Astrocyte of the hippocampus (primary cell): Measurements from ENCODE around the gene EGFL6.

Experiments
- DNase-seq: peaks from one replicate; pipeline ENCODE4 v3.0.0; 2011; ENCODE audit warnings: low read depth, low spot score

Gene EGFL6, protein sequence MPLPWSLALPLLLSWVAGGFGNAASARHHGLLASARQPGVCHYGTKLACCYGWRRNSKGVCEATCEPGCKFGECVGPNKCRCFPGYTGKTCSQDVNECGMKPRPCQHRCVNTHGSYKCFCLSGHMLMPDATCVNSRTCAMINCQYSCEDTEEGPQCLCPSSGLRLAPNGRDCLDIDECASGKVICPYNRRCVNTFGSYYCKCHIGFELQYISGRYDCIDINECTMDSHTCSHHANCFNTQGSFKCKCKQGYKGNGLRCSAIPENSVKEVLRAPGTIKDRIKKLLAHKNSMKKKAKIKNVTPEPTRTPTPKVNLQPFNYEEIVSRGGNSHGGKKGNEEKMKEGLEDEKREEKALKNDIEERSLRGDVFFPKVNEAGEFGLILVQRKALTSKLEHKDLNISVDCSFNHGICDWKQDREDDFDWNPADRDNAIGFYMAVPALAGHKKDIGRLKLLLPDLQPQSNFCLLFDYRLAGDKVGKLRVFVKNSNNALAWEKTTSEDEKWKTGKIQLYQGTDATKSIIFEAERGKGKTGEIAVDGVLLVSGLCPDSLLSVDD

DNA sequence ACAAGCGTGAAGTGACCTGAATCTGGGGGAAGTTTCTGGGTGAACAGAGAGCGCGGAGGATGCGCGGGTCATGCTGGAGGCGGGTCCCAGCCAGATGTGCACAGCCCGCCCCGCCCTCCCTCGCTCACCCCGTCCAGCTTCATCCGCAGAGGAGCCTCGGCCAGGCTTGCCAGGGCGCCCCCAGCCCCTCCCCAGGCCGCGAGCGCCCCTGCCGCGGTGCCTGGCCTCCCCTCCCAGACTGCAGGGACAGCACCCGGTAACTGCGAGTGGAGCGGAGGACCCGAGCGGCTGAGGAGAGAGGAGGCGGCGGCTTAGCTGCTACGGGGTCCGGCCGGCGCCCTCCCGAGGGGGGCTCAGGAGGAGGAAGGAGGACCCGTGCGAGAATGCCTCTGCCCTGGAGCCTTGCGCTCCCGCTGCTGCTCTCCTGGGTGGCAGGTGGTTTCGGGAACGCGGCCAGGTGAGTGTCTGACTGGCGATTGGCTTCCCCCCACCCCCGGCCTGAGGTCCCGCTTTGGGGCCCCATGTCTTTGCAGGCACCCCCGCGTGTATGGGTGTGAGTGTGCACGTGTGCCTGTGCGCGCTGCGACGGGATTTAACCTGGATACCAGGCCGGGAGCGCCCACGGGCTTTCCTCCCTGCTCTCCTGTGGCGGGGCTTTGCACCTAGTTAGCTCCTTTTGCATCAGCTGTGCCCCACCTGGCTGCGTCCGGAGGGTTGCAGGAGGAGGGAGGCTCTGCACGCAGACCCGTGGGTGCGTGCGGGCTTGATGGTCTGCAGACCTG, at the start of gene EGFL6:
Gene EGFL6, plus strand, starts transcription at position 123 of the 782 bp plus-strand sequence. Its CDS starts 261 bp downstream, at position 384.
- peak; percentile 3 for DNase-seq

DNA sequence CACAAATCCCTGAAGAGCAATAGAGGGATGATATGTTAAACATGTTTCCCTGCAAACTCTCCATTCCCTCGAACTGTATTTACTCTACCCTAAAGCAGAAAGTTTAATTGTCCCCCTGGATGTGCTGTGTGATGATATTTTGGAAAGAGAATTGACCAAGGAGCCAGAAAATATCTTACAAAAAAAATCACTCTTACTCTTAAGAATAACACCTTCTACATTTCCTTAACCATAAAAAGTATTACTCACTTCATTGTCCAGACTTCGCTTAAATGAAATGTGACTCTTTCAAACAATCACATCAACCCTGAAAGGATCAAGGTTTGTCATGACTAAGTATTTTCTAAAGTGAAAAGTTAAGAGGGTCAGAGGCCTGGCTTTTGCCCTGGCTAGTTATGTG, 49.0 kb upstream of the EGFL6 start:
- DNase-seq, result no peak

DNA sequence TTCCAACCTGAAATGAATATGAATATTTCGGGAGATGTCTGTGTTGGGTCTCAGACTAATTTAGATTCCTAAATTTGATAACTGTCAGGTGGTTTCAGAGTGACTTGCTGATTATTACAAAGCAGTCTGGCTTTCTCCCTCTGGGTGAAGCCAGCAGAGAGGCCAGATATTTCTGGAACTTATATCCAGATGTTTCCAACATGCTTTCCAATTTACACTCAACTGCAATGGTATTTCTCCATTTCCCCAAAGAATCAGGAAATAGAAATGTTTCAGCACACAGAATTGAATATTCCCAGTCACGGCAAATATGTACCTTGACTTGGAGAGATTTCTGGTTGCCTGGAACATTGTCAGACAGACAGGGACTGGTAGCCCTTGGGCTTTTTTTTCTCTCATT, 48.5 kb upstream of the EGFL6 start:
- DNase-seq, result no peak

DNA sequence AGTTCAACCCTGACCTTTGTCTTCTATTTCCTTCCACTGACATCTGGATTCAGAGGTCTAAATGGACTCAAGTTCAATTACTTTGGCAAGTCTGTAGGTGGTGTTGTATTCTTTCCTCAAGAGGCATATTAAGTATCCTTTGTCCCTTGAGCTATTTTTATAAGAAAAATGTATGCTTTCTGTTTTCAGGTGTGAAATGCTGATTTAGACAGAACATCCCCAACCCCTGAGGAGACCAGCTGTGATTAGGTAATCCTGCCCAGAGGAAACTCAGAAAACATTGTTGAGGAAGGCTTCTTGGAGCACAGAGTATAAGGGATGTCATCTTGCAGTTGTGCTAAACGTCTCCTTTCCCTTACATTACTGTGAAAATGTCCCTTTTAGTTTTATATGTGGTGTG, 46.6 kb upstream of the EGFL6 start:
- no peak for DNase-seq

DNA sequence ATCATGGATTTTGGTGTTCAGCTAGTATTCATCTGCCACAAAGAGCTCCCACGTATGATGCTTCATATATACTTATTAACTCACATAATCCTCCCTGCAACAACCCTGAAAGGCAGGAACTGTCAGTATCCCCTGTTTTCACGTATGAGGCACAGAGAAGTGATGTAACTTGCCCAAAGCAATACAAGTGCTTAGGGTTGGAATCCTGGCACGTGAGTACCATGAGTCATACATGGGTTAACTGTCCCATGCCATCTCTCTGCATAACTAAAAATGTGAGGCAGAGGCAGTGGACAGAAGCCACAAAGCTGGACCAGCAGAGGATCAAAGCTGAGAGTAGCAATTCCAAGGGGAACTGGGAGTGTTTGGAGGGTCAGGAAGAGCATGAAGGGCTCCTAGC, 35.7 kb upstream of the EGFL6 start:
- DNase-seq, result peak; percentile 47

DNA sequence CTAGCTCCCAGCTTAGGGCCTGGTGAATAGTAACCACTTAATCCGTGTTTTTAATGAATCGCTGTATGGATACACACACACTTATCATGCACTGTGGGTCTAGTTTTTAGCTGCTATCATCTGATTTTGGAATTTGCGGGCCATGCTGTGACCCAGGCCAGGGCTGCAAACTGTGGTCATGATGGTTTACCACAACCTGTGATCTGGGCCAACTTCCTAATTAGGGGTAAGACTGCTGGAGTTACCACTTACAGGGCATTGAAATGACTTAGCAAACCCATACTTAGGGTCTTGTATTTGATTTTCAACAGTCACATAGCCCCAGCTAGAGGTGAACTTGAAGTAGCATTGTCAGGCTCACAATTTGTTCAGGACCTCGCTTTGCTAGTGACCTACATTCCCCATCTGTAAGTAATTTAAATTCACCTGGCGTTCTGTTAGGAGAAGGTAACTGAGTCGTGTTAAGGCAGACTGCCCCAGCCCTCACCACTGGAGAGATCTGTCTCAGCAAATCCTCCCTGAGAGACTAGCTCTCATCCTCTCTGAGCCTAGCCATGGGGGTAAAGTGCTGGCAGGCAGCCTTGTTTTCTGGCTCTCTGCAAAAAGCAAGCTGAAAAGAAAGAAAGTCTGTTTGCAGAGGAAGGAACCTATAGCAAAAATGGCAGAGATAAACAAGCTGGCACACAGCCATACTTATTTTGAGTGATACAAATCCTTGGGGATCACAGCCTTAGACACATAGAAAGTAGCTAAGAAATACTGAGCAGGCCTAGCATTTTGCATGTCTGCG, 33.8 kb upstream of the EGFL6 start:
- DNase-seq, result peak; percentile 46

DNA sequence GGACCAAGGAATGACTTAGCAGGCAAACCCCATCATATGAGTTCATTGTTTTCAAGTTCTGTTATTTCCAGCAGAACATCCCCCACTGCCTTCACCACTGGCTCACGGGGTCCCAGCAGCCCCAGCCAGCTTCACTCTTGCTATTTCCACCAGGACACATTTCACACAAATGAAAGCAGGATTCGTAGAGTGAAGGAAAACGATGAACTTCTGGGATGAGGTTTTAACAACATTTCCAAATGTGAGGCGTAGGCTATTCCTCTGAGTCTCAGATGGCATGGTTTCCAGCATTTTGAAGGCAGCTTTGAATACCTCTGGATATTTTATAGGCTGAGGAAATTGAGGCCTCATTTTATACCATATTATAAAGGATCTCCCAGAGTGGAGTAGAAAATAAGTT, 32.9 kb upstream of the EGFL6 start:
- DNase-seq, result no peak

DNA sequence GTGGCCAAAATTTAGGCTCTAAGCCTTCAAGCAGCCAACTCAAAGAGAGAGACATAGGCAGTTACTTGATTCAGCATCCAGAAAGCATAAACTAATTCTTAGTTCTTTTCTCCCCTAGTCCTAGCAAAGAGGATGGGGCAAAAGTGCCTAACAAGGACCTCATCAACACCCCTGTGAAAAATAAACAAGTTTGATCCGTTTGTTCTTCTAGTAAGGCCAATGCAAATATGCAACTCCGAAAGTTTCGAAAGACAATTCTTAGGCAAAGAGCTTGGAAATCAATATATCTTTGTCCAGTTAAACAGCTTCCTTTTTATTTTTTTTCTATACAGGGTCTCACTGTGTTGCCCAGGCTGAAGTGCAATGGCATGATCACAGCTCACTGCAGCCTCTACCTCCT, 31.0 kb upstream of the EGFL6 start:
- DNase-seq, result no peak

DNA sequence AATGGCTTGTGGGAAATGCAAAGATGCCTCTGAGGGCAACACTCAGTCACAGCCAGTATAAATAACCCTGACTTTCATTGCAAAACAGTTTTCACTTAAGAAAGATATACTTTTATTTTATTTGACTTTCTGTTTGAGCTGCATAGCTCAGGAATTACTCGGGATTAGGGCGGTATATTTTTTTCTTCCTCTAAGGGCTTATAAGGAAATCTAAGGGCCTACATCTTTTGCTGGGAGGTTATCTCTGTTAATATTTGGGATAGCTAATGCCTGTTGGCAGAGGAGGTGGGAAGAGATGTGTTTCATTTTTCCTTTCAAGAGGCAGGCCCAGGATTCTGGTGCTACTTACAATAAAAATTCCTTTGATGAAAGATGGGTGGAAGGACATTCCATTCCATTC, 28.8 kb upstream of the EGFL6 start:
- DNase-seq, result no peak

DNA sequence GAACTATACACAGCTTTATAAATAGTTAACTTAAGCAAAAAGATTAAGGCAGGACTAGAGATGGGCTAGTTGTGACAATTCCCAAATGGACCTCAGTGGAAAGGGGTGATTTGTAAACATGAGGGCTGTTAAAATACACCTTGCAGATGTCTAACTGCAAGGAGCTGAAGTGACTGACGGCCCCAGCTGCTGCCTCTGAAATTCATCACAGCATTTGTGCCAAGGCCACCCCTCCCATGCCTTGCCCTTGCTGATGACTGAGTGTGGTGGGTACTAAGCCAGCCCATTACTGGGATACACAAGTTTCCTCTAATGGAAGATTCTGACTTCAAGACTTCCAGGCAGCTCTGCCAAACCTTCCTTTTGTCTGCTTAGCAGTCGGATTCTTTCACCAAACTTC, 23.7 kb upstream of the EGFL6 start:
- DNase-seq, result no peak

DNA sequence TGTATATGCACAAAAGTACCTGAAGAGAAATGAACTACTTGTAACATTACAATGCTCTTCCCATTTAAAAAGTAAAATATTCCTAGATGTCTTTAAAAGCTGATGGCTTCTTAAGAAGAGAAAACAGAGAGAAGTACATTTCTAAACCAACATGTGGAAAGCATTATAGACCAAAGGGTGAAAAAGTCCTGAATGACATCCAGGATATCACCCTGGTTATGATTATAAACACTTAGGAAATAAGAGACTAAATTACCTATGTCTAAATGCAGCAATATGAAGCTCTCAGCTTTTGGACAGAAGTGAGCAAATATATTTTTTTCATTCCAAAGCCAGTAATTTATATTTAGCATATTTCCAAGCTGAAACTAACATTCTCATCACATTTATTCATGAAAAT, 21.7 kb upstream of the EGFL6 start:
- no peak for DNase-seq

DNA sequence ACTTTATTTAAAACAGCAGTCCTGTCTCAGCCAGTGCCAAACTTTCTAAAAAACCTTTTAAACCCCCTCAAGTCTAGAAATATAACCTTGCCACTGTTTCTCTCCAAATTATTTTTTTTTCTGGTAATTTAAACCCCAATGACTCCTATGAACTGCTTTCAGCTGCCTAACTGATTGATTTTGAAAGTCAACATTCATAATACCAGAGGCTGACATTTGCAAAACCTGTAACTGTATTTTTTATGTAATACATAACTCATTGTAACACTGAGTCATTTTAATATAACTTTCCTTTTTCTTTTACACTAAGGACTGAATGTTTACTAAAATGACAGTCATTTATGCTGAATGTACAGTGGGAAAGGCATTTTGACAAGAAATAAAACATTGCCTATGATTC, 19.1 kb upstream of the EGFL6 start:
- DNase-seq, result no peak

DNA sequence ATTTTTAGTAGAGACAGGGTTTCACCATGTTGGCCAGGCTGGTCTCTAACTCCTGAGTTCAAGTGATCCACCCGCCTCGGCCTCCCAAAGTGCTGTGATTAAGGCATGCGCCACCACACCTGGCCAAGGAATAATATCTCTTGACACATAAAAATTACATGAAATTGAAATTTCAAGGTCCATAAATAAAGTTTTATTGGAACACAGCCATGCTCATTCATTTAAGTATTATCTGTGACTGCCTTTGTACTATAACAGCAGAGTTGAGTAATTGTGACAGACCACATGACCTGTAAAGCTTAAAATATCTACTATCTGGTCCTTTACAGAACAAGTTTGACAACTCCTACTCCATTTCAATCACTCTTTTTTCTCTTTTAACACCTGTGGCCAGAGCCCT, 17.8 kb upstream of the EGFL6 start:
- no peak for DNase-seq

DNA sequence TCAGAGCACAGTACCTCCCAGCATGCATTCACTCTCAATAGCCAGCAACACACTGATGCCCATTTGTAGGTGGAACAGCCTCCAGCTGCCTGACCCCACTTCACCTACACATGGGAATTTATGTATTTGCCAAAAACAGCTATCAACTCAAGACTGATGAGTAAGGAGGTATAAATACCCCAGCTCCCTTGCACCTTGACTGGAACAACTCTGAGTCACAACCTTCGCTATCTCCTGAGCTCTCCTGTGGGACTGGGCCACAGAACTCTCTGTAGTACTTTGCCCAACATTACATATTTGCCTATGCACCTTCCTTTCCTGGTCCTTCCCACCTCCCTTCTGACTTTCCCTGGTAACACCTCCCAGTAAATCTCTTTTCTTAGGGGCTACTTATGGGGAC, 16.5 kb upstream of the EGFL6 start:
- no peak for DNase-seq

DNA sequence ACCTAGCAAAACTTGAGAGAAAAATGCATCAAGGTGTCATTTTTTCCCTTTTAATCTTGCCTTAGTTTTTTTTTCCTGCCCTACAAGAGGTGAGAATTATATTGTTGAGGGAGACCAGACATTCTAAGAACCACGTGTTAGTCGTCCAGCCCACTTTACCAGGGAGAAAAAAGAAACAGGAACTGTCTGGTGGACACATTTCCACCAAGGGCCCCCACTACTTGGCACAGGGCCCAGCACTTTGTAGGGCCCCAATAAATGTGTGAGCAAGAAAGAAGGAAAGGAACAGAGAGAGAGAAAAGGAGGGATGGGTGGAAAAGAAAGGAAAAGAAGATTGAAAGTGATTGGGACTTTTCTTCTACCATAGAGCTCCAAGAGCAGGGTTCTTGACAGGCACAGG, 3.9 kb upstream of the EGFL6 start:
- DNase-seq, result no peak

DNA sequence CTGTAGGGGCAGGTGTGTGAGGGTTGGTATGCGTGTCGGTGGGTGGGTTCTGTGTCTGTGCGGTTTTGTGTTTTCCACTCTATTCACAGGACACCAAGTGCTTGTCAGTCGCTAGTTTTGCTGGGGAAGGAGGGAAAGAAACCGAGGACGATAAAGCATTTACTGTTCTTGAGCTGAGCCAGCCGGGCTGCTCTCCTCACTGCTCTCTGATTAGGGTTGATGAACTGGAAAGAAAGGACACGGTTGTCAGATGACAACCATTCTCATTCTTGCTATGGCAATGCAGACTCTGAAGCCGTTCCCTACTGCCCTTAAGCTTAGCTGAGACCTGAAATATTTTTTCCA, 832 bp downstream of the EGFL6 start:
- DNase-seq, result no peak

DNA sequence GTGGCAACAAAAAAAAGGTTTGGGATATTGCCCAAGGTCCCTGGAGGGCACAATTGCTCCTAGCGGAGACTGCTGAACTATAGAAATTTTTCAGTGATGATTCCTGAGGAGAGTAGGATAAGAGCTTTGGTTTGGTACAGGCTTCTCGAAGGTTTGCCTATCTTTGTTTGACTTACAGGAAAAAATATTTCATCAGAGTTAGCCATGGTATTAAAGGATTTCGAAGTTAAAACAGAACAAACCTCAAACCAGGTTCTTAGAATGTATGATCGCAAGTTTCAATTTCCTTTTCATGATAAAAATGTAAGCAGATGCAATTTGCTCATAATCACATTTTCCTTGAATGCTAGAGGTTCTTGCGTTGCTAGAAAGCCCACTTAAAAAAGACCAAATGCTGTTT, 1.7 kb downstream of the EGFL6 start:
- no peak for DNase-seq

DNA sequence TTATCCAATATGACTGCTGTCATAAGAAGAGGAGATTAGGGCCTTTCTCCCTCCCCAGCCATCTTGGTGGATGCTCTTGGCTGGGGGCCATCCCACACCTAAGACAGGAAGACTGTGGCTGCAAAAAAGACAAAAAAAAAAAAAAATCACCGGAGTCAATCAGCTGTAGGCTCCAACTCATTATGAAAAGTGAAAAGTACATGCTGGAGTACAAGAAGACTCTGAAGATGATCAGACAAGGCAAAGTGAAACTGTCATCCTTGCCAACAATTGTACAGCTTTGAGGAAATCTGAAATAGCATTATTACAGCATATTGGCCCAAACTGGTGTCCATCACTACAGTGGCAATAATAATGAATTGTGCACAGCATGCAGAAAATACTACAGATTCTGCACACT, 5.2 kb downstream of the EGFL6 start:
- no peak for DNase-seq

DNA sequence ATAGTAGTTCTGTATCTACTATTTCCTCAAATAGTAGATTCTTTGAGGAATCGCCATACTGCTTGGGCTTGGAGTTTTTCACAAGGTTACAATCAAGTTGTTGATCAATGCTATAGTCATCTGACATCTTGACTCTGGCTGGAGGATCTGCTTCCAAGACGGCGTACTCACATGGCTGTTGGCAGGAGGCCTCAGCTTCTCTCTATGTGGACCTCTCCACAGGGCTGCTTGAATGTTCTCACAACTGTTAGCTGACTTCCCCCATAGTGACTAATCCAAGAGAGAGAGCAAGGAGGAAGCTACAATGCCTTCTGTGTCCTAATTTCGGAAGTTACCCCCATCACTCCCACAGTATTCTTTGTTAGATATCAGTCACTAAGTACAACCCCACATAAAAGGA, 10.3 kb downstream of the EGFL6 start:
- DNase-seq, result no peak

DNA sequence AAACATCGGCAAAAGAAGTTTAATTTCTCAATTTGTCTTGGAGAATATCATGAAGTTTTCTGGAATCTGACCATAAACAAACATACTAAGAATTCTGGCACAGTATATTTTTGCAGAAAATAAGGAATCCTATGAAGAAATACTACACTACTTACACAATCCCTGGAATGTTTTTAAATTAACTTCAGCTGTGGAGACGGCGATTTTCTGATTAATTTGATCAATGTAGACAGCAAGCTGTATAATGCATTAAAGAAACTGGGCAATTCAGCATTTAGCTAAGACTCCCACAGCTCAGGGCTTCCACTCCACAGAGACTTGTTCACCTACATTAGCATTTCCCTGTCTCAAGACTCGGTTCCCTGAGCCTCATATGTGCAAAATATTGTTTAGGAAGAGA, 12.2 kb downstream of the EGFL6 start:
- DNase-seq, result no peak

DNA sequence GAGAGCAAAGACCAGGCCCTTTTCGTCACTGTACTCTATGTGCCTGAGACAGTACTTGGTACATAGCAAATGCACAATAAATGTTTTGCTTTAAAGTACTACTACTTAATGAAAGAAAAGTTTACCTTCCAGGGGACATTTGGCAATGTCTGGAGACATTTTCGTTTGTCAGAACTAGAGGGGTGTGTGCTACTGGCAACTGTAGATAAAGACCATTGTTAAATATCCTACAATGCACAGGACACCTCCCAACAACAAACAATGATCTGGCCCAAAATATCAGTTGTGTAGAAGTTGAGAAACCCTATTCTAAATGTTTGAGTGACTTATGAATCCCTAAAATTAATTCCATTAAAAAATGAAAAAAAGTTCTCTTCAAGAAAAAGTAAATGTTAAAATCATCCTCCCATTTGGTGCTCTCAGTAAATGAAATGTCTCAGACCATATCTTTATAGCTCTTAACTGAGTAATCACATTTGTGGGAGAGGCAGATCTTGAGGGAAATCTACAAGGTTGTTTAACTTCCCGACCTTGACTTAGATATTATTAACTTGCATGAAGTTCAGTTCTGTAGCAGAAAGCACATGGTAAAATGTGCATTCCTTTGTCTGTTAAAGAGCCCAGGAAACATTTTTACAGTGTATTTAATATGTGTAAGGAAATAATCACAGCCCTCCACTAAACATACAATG, 18.5 kb downstream of the EGFL6 start:
- no peak for DNase-seq

DNA sequence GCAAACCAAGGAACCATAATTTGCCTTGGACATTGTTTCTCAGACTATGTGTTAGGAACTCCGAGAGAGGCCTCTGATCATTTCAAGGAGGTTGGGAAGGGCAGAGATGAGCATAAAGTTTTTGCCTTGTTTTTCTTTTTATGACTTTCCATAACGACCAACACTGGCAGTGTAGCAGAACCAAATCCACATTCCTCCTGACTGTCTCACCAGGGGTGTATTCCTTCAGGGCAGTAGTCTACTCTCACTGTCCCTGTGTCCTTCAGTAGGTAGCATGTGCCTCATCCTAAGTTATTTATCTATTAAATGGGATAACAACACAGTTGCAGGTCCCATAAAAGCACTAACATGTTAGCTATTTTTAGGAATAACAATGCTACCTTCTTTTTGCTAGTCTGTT, 20.8 kb downstream of the EGFL6 start:
- no peak for DNase-seq
